Spleen (tissue), 11 donors: Measurements from ENCODE around the gene CLDN18. TPM values are rescaled to one million over a fixed set of nuclear protein-coding genes. Genes with fewer than 3 reads are reported as not detected.

ENCODE experiments used
- DNase-seq: peaks from one replicate; pipeline ENCODE4 v3.0.0-alpha.2; 2020
- H3K27ac ChIP-seq, 8 donors: fragments of 200-600 bp; sonication (generic) in 7 of 8; 1 replicate in 4 of 8; 2 replicates in 4 of 8; pipeline versions ENCODE4 v1.5.0 to v1.8.0; 2016 to 2021; ENCODE audit warnings: inconsistent platforms in 4 of 8, mild to moderate bottlenecking in 4 of 8, moderate library complexity in 1 of 8
- H3K27me3 ChIP-seq, 7 donors: fragments of 200-600 bp; sonication (generic) in 6 of 7; replicated peaks in 1 of 7; 1 replicate in 4 of 7; 2 replicates in 3 of 7; pipeline versions ENCODE4 v1.5.0 to v1.8.0; 2016 to 2021; ENCODE audit warnings: inconsistent platforms in 3 of 7, mild to moderate bottlenecking in 1 of 7
- H3K36me3 ChIP-seq, 6 donors: fragments of 200-600 bp; sonication (generic) in 5 of 6; 1 replicate in 4 of 6; 2 replicates in 2 of 6; pipeline versions ENCODE4 v1.5.0 to v1.8.0; 2016 to 2021; ENCODE audit warnings: inconsistent platforms in 2 of 6
- H3K4me1 ChIP-seq, 6 donors: fragments of 200-600 bp; sonication (generic) in 5 of 6; 1 replicate in 3 of 6; 2 replicates in 3 of 6; pipeline versions ENCODE4 v1.5.0 to v1.8.0; 2016 to 2021; ENCODE audit warnings: inconsistent platforms in 3 of 6
- H3K4me3 ChIP-seq, 8 donors: fragments of 200-600 bp; sonication (generic) in 7 of 8; 1 replicate in 4 of 8; 2 replicates in 4 of 8; pipeline versions ENCODE4 v1.5.0 to v1.8.0; 2016 to 2021; ENCODE audit warnings: inconsistent platforms in 4 of 8, mild to moderate bottlenecking in 4 of 8, moderate library complexity in 2 of 8
- H3K9me3 ChIP-seq, 8 donors: fragments of 200-600 bp; sonication (generic) in 7 of 8; 1 replicate in 4 of 8; 2 replicates in 4 of 8; pipeline versions ENCODE4 v1.5.0 to v1.8.0; 2016 to 2021; ENCODE audit warnings: inconsistent platforms in 4 of 8
- CTCF ChIP-seq, 11 experiments: fragments of 200-600 bp in 7 of 11; fragments of 450-650 bp in 4 of 11; sonication (generic) in 4 of 11; IDR thresholded peaks in 8 of 11; conservative IDR thresholded peaks in 3 of 11; 1 replicate in 7 of 11; 2 replicates in 4 of 11; pipeline versions ENCODE4 v1.4.0 to v1.8.0; 2016 to 2021; ENCODE audit warnings: antibody characterized with exemption in 11 of 11, inconsistent platforms in 4 of 11, mild to moderate bottlenecking in 1 of 11
- POLR2A ChIP-seq, 3 donors: fragments of 450-650 bp; IDR thresholded peaks; one replicate each; pipeline ENCODE4 v1.5.1; 2017; ENCODE audit warnings: antibody characterized with exemption in 3 of 3, mild to moderate bottlenecking in 1 of 3
- POLR2AphosphoS5 ChIP-seq, 3 donors: sonication (generic); formaldehyde crosslinking; IDR thresholded peaks; one replicate each; pipeline ENCODE4 v1.5.1; 2017; ENCODE audit warnings: antibody characterized with exemption in 3 of 3
- WGBS, 5 donors: extraction: QIAGEN DNeasy Blood & Tissue Kit in 3 of 5; methylation state at CpG; one replicate each; pipeline versions ENCODE4 v1.1.5 to v1.1.7; 2013 to 2018; 5-methylcytosine and 5-hydroxymethylcytosine counted together
- intact Hi-C: fragments of 100-400 bp; cut with DNase I; formaldehyde crosslinking; loops from one replicate; pipeline ENCODE4 v1.15.0; 2023; ENCODE audit warnings: low total_unique reads
- polyA plus RNA-seq, 3 donors: library from polyadenylated mRNA; stranded (reverse); fragments of 200-250 nt; gene quantifications; one replicate each; pipeline ENCODE4 v1.2.1, GENCODE V29; 2013
- total RNA-seq, 7 donors: library from RNA; depleted of rRNA in 3 of 7; stranded (reverse); fragments of >200 nt in 3 of 7; fragmentation: NEBNext Ultra II Directional in 4 of 7; extraction: Animal tissue kit (Norgen Biotek cat#: 25700) in 4 of 7; gene quantifications; one replicate each; pipeline versions ENCODE4 v1.1.0 to v1.2.1, GENCODE V29; 2016 to 2021
- donor health status: healthy with polysubstance abuse.
- donor health status: DM: no; HTN: no; CAD: no; lungs with moderate emphysema.
- donor health status: DM: no; HTN: no; CAD: no.
- donor health status: Bipolar disorder and iron deficiency.
- donor health status: healthy.
- donor health status: DM: no; HTN: no; CAD: no.
- donor health status: DM: yes; HTN: yes; CAD: no.

CLDN18 gene
- total and polyA plus RNA-seq, 10 donors: not detected

GRCh38 chr3:138010273-138010590 is 267 bp downstream of the CLDN18 start:
- 89 to 97% (median 95%) methylated on average over 9 to 14 of the region's 14 CpGs for WGBS, 5 donors
- intact Hi-C loops: no loop called here
- no peak overlapping the region for H3K4me3 ChIP-seq
- no peak for TF ChIP-seq CTCF (IDR thresholded peaks at IDR 0.05 in 8 of 11, conservative IDR thresholded peaks at IDR 0.05 in 3 of 11)
- no peak for TF ChIP-seq POLR2A (IDR thresholded peaks at IDR 0.05)
- TF ChIP-seq POLR2AphosphoS5 (IDR thresholded peaks at IDR 0.05): no peak
- no peak overlapping the region for H3K27ac ChIP-seq
- no peaks in the 10 kb centered on the region for H3K27me3 ChIP-seq
- no peak for DNase-seq
- no peaks in the 10 kb centered on the region for H3K4me1 ChIP-seq
- peaks cover 0 to 12% (median 0%) of the 10 kb centered on the region in 6 donors for H3K36me3 ChIP-seq
- H3K9me3 ChIP-seq: no peaks in the 10 kb centered on the region

- 56 to 82% (median 65%) methylated on average over 2 of the region's 2 CpGs for WGBS, 5 donors
- intact Hi-C loops: no loop called here
- DNase-seq: no peak
- H3K36me3 ChIP-seq: peaks cover 0 to 12% (median 0%) of the 10 kb centered on the region in 6 donors
- H3K27me3 ChIP-seq: no peaks in the 10 kb centered on the region
- no peak overlapping the region for H3K27ac ChIP-seq
- TF ChIP-seq CTCF (IDR thresholded peaks at IDR 0.05 in 8 of 11, conservative IDR thresholded peaks at IDR 0.05 in 3 of 11): no peak
- no peak for TF ChIP-seq POLR2A (IDR thresholded peaks at IDR 0.05)
- H3K4me1 ChIP-seq: no peaks in the 10 kb centered on the region
- no peak overlapping the region for H3K4me3 ChIP-seq
- H3K9me3 ChIP-seq: no peaks in the 10 kb centered on the region
Measured at GRCh38 chr3:138011722-138012121, 1.8 kb downstream of the CLDN18 start.

- intact Hi-C loops: no loop called here
- H3K27me3 ChIP-seq: no peaks in the 10 kb centered on the region
- WGBS, 5 donors: 90 to 99% (median 97%) methylated on average over 4 of the region's 4 CpGs
- H3K36me3 ChIP-seq: peaks cover 0 to 12% (median 0%) of the 10 kb centered on the region in 6 donors
- no peaks in the 10 kb centered on the region for H3K4me1 ChIP-seq
- H3K9me3 ChIP-seq: no peaks in the 10 kb centered on the region
- DNase-seq: no peak
- no peak overlapping the region for H3K27ac ChIP-seq
- no peak overlapping the region for H3K4me3 ChIP-seq
- TF ChIP-seq POLR2AphosphoS5 (IDR thresholded peaks at IDR 0.05) (no peak), CTCF (IDR thresholded peaks at IDR 0.05 in 8 of 11, conservative IDR thresholded peaks at IDR 0.05 in 3 of 11) (no peak), POLR2A (IDR thresholded peaks at IDR 0.05) (no peak)
Measured at GRCh38 chr3:138012526-138012925, 2.6 kb downstream of the CLDN18 start.

GRCh38 chr3:138016065-138016464 is 6.1 kb downstream of the CLDN18 start:
- WGBS, 5 donors: 62 to 72% (median 65%) methylated on average over 2 of the region's 2 CpGs
- intact Hi-C loops: no loop called here
- no peak for TF ChIP-seq POLR2A (IDR thresholded peaks at IDR 0.05)
- Histone ChIP-seq H3K27me3 (no peaks in the 10 kb centered on the region), H3K36me3 (peaks cover 0 to 25% (median 0%) of the 10 kb centered on the region in 6 donors), H3K9me3 (no peaks in the 10 kb centered on the region), H3K4me3 (no peak overlapping the region), H3K27ac (no peak overlapping the region), H3K4me1 (no peaks in the 10 kb centered on the region)
- DNase-seq: no peak
